Testis (tissue), 3 donors: ENCODE data around the gene PRRG4. TPM values are rescaled to one million over a fixed set of nuclear protein-coding genes. Genes with fewer than 3 reads are reported as not detected.

Experiments
- DNase-seq: peaks from one replicate; pipeline ENCODE4 v3.0.0-alpha.2; 2019
- H3K27ac ChIP-seq, 2 donors: fragments of 200-600 bp; sonication (generic); one replicate each; pipeline ENCODE4 v1.5.1; 2019
- H3K27me3 ChIP-seq: fragments of 200-600 bp; sonication (generic); one replicate; pipeline ENCODE4 v1.5.1; 2019
- H3K36me3 ChIP-seq: fragments of 200-600 bp; sonication (generic); one replicate; pipeline ENCODE4 v1.5.1; 2017; ENCODE audit warnings: low read depth; ENCODE audit errors: missing control alignments
- H3K4me1 ChIP-seq: fragments of 200-600 bp; sonication (generic); one replicate; pipeline ENCODE4 v1.5.1; 2019
- H3K4me3 ChIP-seq, 2 donors: fragments of 200-600 bp; sonication (generic); one replicate each; pipeline ENCODE4 v1.5.1; 2017 to 2019
- H3K9me3 ChIP-seq: fragments of 200-600 bp; sonication (generic); one replicate; pipeline ENCODE4 v1.5.1; 2017
- POLR2A ChIP-seq: fragments of 450-650 bp; IDR thresholded peaks from one replicate; pipeline ENCODE4 v1.6.1; 2017; ENCODE audit warnings: antibody characterized with exemption, mild to moderate bottlenecking, moderate library complexity
- WGBS, 2 donors: methylation state at CpG; one replicate each; pipeline ENCODE4 v1.1.5; 2018; 5-methylcytosine and 5-hydroxymethylcytosine counted together
- intact Hi-C: fragments of 100-400 bp; cut with DNase I; formaldehyde crosslinking; loops from one replicate; pipeline ENCODE4 v1.15.1; 2023; ENCODE audit warnings: low total_unique reads
- polyA plus RNA-seq: library from polyadenylated mRNA; stranded (reverse); fragments of 350-450 nt; fragmentation: Illumina TruSeq; extraction: RNeasy Lipid Tissue Mini Kit (QIAGEN cat#74804); gene quantifications from one replicate; pipeline ENCODE4 v1.2.3, GENCODE V29; 2014; ENCODE audit warnings: low read depth, low replicate concordance; ENCODE audit not compliant: insufficient read depth
- total RNA-seq, 2 donors: library from RNA; depleted of rRNA; stranded (reverse); fragments of >200 nt; gene quantifications; one replicate each; pipeline ENCODE4 v1.2.3, GENCODE V29; 2016
- TF ChIP-seq, protein P1 (sequence below), 3 experiments: fragments of 450-650 bp in 2 of 3; fragments of 200-600 bp in 1 of 3; sonication (generic) in 1 of 3; IDR thresholded peaks; one replicate each; pipeline ENCODE4 v1.5.1; 2016 to 2019; ENCODE audit warnings: antibody characterized with exemption in 3 of 3, mild to moderate bottlenecking in 2 of 3, moderate library complexity in 1 of 3

The PRRG4 gene
- total and polyA plus RNA-seq, 3 donors from 2014 or later, result 0.93 to 1.1 (median 1.0) TPM

DNA sequence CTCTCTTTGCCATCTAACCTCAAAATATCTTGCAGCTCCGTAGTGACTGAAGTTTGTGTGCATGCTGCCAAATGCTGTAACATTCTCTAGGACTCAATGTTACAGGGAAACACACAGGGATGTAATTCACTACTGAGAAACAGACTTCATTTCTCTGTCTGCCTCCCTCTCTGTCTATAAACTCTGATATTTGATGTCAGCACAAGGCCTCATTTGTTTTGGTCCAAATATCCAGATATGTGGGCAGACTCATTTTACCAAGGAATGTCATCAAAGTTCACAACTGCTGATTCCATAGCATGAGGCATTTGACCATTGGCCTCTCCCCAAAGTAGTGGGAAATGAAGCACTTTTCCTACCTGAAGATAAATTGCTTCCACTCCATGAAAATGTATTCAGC lies 2.5 kb upstream of the PRRG4 start:
- 45 to 64% methylated on average over 1 of the region's 1 CpG for WGBS, 2 donors
- H3K36me3 ChIP-seq, result no peaks in the 10 kb centered on the region
- no peaks in the 10 kb centered on the region for H3K9me3 ChIP-seq
- no peaks in the 10 kb centered on the region for H3K27me3 ChIP-seq
- TF ChIP-seq, protein P1, sequence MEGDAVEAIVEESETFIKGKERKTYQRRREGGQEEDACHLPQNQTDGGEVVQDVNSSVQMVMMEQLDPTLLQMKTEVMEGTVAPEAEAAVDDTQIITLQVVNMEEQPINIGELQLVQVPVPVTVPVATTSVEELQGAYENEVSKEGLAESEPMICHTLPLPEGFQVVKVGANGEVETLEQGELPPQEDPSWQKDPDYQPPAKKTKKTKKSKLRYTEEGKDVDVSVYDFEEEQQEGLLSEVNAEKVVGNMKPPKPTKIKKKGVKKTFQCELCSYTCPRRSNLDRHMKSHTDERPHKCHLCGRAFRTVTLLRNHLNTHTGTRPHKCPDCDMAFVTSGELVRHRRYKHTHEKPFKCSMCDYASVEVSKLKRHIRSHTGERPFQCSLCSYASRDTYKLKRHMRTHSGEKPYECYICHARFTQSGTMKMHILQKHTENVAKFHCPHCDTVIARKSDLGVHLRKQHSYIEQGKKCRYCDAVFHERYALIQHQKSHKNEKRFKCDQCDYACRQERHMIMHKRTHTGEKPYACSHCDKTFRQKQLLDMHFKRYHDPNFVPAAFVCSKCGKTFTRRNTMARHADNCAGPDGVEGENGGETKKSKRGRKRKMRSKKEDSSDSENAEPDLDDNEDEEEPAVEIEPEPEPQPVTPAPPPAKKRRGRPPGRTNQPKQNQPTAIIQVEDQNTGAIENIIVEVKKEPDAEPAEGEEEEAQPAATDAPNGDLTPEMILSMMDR (IDR thresholded peaks at IDR 0.05), result no peak
- TF ChIP-seq POLR2A, result no peak
- H3K27ac ChIP-seq, result no peak overlapping the region
- peaks cover 4% of the 10 kb centered on the region for H3K4me1 ChIP-seq
- intact Hi-C loops, result no loop called here
- no peak for DNase-seq
- H3K4me3 ChIP-seq, result no peak overlapping the region

DNA sequence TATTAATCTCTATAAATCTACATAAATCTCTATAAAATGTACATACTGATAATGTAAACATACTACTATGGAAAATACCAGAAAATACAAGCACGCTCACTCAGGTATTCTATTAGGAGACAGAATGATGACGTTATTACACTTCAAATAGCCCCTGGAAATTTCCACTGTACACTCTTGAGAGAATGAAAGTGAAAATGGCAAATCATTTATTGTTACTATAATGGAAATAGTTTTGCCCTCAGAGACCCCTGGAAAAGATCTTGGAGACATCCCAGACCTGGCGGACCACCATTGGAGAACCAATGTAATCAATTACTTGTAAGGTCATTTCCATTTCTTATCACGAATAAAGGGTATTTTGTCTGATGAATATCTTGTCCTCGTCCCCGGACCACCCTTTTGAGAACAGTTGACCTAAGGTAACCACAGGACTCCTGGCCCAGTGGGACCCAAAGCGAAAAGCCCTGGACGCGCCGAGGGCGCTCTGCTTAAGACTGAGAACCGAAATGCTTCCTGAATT lies 509 bp upstream of the PRRG4 start:
- no peaks in the 10 kb centered on the region for H3K9me3 ChIP-seq
- no peak for DNase-seq
- no peak for TF ChIP-seq POLR2A
- TF ChIP-seq, protein P1 (IDR thresholded peaks at IDR 0.05), result no peak

DNA sequence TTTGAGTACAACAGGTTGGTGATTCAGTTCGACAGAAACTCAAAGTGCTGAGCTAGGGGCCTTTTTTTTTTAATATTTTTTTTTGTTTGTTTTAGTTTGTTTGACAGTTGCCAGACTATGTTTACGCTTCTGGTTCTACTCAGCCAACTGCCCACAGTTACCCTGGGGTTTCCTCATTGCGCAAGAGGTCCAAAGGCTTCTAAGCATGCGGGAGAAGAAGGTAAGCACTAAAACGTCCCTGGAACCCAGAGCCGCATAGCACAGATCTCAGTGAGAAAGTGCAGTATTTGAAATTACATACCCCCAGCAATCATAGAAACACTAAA lies 649 bp downstream of the PRRG4 start:
- no peak for DNase-seq
- Histone ChIP-seq H3K27ac (no peak overlapping the region), H3K4me1 (peaks cover 4% of the 10 kb centered on the region), H3K27me3 (no peaks in the 10 kb centered on the region), H3K9me3 (no peaks in the 10 kb centered on the region), H3K4me3 (peak overlapping the region; percentile 53 to 67), H3K36me3 (no peaks in the 10 kb centered on the region)
- 36 to 43% methylated on average over 6 of the region's 6 CpGs for WGBS, 2 donors
- no peak for TF ChIP-seq POLR2A
- TF ChIP-seq, protein P1 (IDR thresholded peaks at IDR 0.05), result no peak
- intact Hi-C loops, result no loop called here

More for the DNA sequence above, 509 bp upstream of the PRRG4 start:
- H3K4me1 ChIP-seq, result peaks cover 4% of the 10 kb centered on the region
- peak overlapping the region in 1 of 2 donors; percentile 70 for H3K27ac ChIP-seq
- 5 to 9% methylated on average over 12 of the region's 12 CpGs for WGBS, 2 donors
- no peaks in the 10 kb centered on the region for H3K36me3 ChIP-seq
- peak overlapping the region; percentile 53 to 67 for H3K4me3 ChIP-seq
- no peaks in the 10 kb centered on the region for H3K27me3 ChIP-seq
- intact Hi-C loops, result no loop called here

DNA sequence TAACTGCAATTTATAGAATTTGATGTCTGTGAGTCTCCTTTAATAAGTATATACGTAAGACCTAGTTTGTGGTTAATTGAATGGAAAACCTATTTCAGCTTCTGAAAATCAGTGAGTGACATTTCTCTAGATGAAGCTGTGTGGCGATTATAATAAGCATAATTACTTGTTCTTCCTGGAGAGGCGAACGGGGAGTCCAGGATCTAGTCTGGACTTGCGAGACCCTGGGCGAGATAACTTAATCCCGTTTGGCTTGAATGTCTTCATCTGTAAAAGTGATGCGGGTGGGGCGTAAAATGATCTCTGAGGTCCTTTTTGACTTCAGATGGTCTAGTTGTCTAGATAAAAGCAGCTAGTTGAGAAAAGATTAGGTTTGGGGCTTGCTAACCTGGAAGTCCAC lies 1.1 kb downstream of the PRRG4 start:
- 61 to 66% methylated on average over 9 of the region's 9 CpGs for WGBS, 2 donors
- Histone ChIP-seq H3K9me3 (no peaks in the 10 kb centered on the region), H3K36me3 (no peaks in the 10 kb centered on the region), H3K27ac (no peak overlapping the region), H3K27me3 (no peaks in the 10 kb centered on the region), H3K4me3 (peak overlapping the region in 1 of 2 donors; percentile 67), H3K4me1 (peaks cover 4% of the 10 kb centered on the region)
- intact Hi-C loops, result no loop called here
- TF ChIP-seq, protein P1 (IDR thresholded peaks at IDR 0.05), result no peak
- no peak for TF ChIP-seq POLR2A
- no peak for DNase-seq

DNA sequence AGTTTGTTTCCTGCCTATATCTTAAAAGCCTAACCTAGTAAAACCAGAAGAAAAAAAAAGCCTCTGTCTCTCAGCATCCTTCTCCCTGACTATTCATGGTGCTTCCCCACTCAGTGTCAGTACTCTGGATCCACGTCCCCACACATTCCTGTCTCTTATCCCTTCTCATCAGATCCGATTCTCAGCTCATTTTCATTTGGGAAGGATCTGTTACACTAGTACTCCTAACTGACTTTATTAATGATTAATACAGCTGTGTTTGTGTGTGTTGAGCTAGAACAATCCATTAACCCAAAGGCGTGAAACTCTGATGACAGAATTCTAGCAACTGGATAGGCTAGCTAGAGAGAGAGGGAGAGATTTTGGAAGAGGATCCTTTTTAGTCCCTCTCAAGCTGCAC lies 1.5 kb downstream of the PRRG4 start:
- H3K27me3 ChIP-seq, result no peaks in the 10 kb centered on the region
- DNase-seq, result no peak
- intact Hi-C loops, result no loop called here
- H3K27ac ChIP-seq, result no peak overlapping the region
- no peaks in the 10 kb centered on the region for H3K9me3 ChIP-seq
- WGBS, 2 donors, result 69 to 79% methylated on average over 3 of the region's 3 CpGs
- no peak overlapping the region for H3K4me3 ChIP-seq
- H3K36me3 ChIP-seq, result no peaks in the 10 kb centered on the region
- peaks cover 4% of the 10 kb centered on the region for H3K4me1 ChIP-seq
- TF ChIP-seq POLR2A, result no peak
- TF ChIP-seq, protein P1 (IDR thresholded peaks at IDR 0.05), result no peak
